Lower leg skin (tissue), 3 donors: ENCODE measurements around the gene SORCS2.

Experiments used
- CTCF ChIP-seq, 3 donors: fragments of 450-650 bp; IDR thresholded peaks; one replicate each; pipeline ENCODE4 v1.5.1; 2016; ENCODE audit warnings: antibody characterized with exemption in 3 of 3, mild to moderate bottlenecking in 3 of 3, moderate library complexity in 2 of 3
- POLR2A ChIP-seq, 2 donors: fragments of 450-650 bp; IDR thresholded peaks; one replicate each; pipeline ENCODE4 v1.6.1; 2016 to 2017; ENCODE audit warnings: antibody characterized with exemption in 2 of 2, mild to moderate bottlenecking in 1 of 2, moderate library complexity in 1 of 2

- TF ChIP-seq CTCF (IDR thresholded peaks at IDR 0.05) (no peak), POLR2A (IDR thresholded peaks at IDR 0.05) (no peak)
These were observed 176.0 kb downstream of the SORCS2 start for GRCh38 chr4:7368296-7368695.
